T-cell (primary cell): ENCODE results near the gene ZNF3. TPM values are rescaled to one million over a fixed set of nuclear protein-coding genes. Genes with fewer than 3 reads are reported as not detected.
A peak's percentile ranks its signal among the peaks of the same experiment; 100 is the strongest.

Source experiments
- ATAC-seq, 4 experiments: fragments of 200-7000 bp in 3 of 4; fragments of 150-1000 bp in 1 of 4; cut with Tn5 transposase; replicated peaks in 1 of 4; 1 replicate in 3 of 4; 2 replicates in 1 of 4; pipeline ENCODE4 v1.10.0; 2021; ENCODE audit warnings: moderate library complexity in 3 of 4, mild to moderate bottlenecking in 2 of 4, moderate number of reproducible peaks in 1 of 4
- CTCF ChIA-PET, 2 donors: fragments of 300-600 bp; sonication (Branson Sonifier 250); formaldehyde crosslinking; loops; one replicate each; lab custom pipeline; 2022; ENCODE audit warnings: antibody characterized with exemption in 2 of 2; lab: Charles Lee
- POLR2A ChIA-PET, 2 donors: fragments of 300-600 bp; sonication (Branson Sonifier 250); formaldehyde crosslinking; loops; one replicate each; lab custom pipeline; 2022; ENCODE audit warnings: antibody characterized with exemption in 2 of 2; lab: Charles Lee
- DNase-seq, 35 experiments: peaks; one replicate each; pipeline versions ENCODE4 v3.0.0 to v3.0.0-alpha.2; 2013 to 2023
- H3K27ac ChIP-seq: one replicate; pipeline ENCODE4 v1.5.1; 2013; ENCODE audit warnings: low read length
- H3K27me3 ChIP-seq, 2 experiments: replicated peaks in 1 of 2; 1 replicate in 1 of 2; 2 replicates in 1 of 2; pipeline versions ENCODE4 v1.6.1 to v1.7.0; 2013; ENCODE audit warnings: low read length in 1 of 2, mixed read lengths in 1 of 2; ENCODE audit not compliant: control insufficient read depth in 2 of 2, insufficient read depth in 2 of 2; ENCODE audit errors: extremely low read depth in 1 of 2
- H3K36me3 ChIP-seq, 2 donors: 1 replicate in 1 of 2; 2 replicates in 1 of 2; pipeline versions ENCODE4 v1.6.1 to v1.7.0; 2013; ENCODE audit warnings: low read length in 1 of 2; ENCODE audit not compliant: control insufficient read depth in 2 of 2, insufficient read depth in 1 of 2; ENCODE audit errors: extremely low read depth in 1 of 2
- H3K4me1 ChIP-seq, 2 experiments: 1 replicate in 1 of 2; 2 replicates in 1 of 2; pipeline versions ENCODE4 v1.6.1 to v1.7.0; 2013; ENCODE audit warnings: low read length in 2 of 2, mixed read lengths in 1 of 2; ENCODE audit not compliant: insufficient read depth in 2 of 2, control insufficient read depth in 1 of 2; ENCODE audit errors: extremely low read depth in 1 of 2
- H3K4me3 ChIP-seq, 2 donors: 1 replicate in 1 of 2; 2 replicates in 1 of 2; pipeline versions ENCODE4 v1.5.1 to v1.7.0; 2013; ENCODE audit warnings: mild to moderate bottlenecking in 2 of 2, low read length in 1 of 2, moderate library complexity in 1 of 2; ENCODE audit not compliant: control insufficient read depth in 1 of 2; ENCODE audit errors: extremely low read depth in 1 of 2
- H3K9me3 ChIP-seq: 2 replicates; pipeline ENCODE4 v1.7.0; 2013
- H3K27ac Mint-ChIP-seq, 2 donors: one replicate each; pipeline ENCODE4 v1.8.0; 2020 to 2021; ENCODE audit warnings: mild to moderate bottlenecking in 2 of 2, mixed read lengths in 2 of 2
- H3K27me3 Mint-ChIP-seq, 2 donors: one replicate each; pipeline ENCODE4 v1.8.0; 2021 to 2022; ENCODE audit warnings: mixed read lengths in 2 of 2
- H3K36me3 Mint-ChIP-seq: one replicate; pipeline ENCODE4 v1.8.0; 2021; ENCODE audit warnings: mixed read lengths
- H3K4me1 Mint-ChIP-seq, 3 donors: one replicate each; pipeline ENCODE4 v1.8.0; 2020 to 2022; ENCODE audit warnings: mixed read lengths in 3 of 3, mild to moderate bottlenecking in 1 of 3
- H3K4me3 Mint-ChIP-seq, 3 donors: one replicate each; pipeline ENCODE4 v1.8.0; 2020 to 2022; ENCODE audit warnings: mild to moderate bottlenecking in 3 of 3, mixed read lengths in 3 of 3, moderate library complexity in 3 of 3
- H3K9me3 Mint-ChIP-seq, 3 donors: one replicate each; pipeline ENCODE4 v1.8.0; 2020 to 2022; ENCODE audit warnings: mixed read lengths in 3 of 3
- WGBS: methylation state at CpG from one replicate; pipeline ENCODE4 v1.1.5; 2013; ENCODE audit warnings: missing lambda C conversion rate; ENCODE audit not compliant: insufficient coverage; 5-methylcytosine and 5-hydroxymethylcytosine counted together
- total RNA-seq, 35 experiments: library from RNA in 6 of 35; stranded (reverse) in 6 of 35; fragments of 120-200 nt in 1 of 35; gene quantifications; one replicate each; pipeline versions ENCODE4 v1.2.1 to v1.2.4 and lab custom pipeline; 2013 to 2026

ZNF3 gene
- total RNA-seq, 5 donors from 2014 or later (not counting 1 experiment from before 2014, with no cell fraction given): 31.7 to 39.2 (median 35.4) TPM

DNA sequence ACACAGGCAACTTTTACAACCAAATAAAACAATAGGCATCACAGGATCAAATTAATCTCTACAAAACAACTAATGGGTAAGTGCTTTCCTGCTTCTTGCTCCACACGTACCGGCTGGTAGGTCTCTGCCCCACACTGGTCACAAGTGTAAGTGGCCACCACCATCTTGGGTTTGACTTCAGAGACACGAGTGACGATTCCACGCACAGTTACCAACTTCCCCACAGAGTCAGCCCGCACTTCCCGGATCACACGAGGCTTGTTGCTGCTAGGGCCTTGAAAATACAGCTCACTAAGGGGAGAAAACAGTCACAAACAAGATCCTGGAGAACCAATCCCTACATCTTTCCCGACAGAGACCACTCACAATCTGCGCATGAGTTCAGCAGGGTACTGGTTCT lies 17.4 kb upstream of the ZNF3 start:
- ATAC-seq (no peak), DNase-seq (no peak)
- Histone ChIP-seq H3K27ac (peak overlapping the region; percentile 66), H3K36me3 (peaks cover 23 to 55% of the 10 kb centered on the region in 2 donors), H3K4me3 (no peak overlapping the region), H3K9me3 (no peaks in the 10 kb centered on the region), H3K27me3 (no peaks in the 10 kb centered on the region), H3K4me1 (peaks cover 9 to 38% of the 10 kb centered on the region in 2 experiments)
- H3K4me3 Mint-ChIP-seq: peak overlapping the region; percentile 91 to 96 (median 92)
- ChIA-PET POLR2A (interaction anchor here in 1 of 2 donors (0.6 kb wide), 1 partner anchor 272 kb away, joined by 4 read pairs; no protein-coding TSS in a partner anchor), CTCF (interaction anchor here (0.6 to 0.9 kb wide), 2 partner anchors 111 to 119 kb away, joined by 5 to 12 read pairs; no protein-coding TSS in a partner anchor)
- no peaks in the 10 kb centered on the region for H3K27me3 Mint-ChIP-seq
- WGBS: 96% methylated on average over 7 of the region's 10 CpGs
- peaks cover 45 to 49% (median 45%) of the 10 kb centered on the region in 3 donors for H3K4me1 Mint-ChIP-seq
- no peaks in the 10 kb centered on the region for H3K9me3 Mint-ChIP-seq
- peaks cover 45% of the 10 kb centered on the region for H3K36me3 Mint-ChIP-seq
- H3K27ac Mint-ChIP-seq: peak overlapping the region; percentile 94 to 96

DNA sequence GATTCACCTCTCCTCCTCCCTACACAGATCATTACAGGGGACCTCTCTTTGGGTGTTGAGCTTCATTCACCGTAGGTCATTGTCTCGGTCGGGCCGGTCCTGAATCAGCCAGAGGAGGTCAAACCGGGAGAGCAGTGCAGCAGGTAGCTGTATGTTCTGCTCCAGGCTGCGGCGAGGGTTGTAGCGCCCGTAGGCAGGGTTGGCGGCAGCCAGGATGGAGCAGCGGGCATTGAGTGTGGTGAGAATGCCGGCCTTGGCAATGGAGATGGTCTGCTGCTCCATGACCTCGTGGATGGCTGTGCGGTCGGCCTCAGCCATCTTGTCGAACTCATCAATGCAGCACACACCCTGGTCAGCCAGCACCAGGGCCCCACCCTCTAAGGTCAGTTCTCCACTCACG lies 14.2 kb upstream of the ZNF3 start:
- Histone ChIP-seq H3K4me1 (peaks cover 9 to 21% of the 10 kb centered on the region in 2 experiments), H3K27me3 (no peaks in the 10 kb centered on the region), H3K36me3 (peaks cover 45 to 87% of the 10 kb centered on the region in 2 donors), H3K27ac (no peak overlapping the region), H3K4me3 (no peak overlapping the region), H3K9me3 (no peaks in the 10 kb centered on the region)
- Mint-ChIP-seq H3K4me3 (no peak overlapping the region), H3K4me1 (peaks cover 38 to 45% (median 40%) of the 10 kb centered on the region in 3 donors), H3K27ac (peak overlapping the region in 1 of 2 donors; percentile 6), H3K36me3 (peaks cover 73% of the 10 kb centered on the region), H3K9me3 (no peaks in the 10 kb centered on the region), H3K27me3 (no peaks in the 10 kb centered on the region)
- DNase-seq (no peak), ATAC-seq (no peak)
- POLR2A ChIA-PET: no interaction called here
- WGBS: 95% methylated on average over 16 of the region's 17 CpGs
- CTCF ChIA-PET: no interaction called here

DNA sequence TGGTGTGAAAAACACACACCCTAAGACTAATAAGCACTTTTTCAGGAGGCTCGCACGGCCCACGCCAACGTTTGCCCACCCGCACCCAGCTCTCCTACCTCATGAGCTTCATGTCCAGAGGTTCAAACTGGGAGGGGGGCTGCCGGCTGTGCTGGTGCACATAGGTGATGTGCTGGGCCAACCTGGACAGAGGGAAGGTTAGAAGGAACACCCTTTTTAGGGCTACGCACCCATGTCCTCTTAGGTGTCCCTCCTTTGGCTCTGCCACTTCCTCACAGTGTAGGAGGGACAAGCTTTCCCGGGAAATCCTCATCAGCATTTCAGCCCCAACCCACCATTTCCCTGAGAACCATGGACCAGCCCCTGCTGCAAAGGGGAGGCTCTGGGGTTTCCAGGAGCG lies 13.8 kb upstream of the ZNF3 start:
- Mint-ChIP-seq H3K4me1 (peaks cover 39 to 47% (median 43%) of the 10 kb centered on the region in 3 donors), H3K9me3 (no peaks in the 10 kb centered on the region), H3K27me3 (no peaks in the 10 kb centered on the region), H3K27ac (peak overlapping the region in 1 of 2 donors; percentile 39), H3K36me3 (peaks cover 77% of the 10 kb centered on the region), H3K4me3 (no peak overlapping the region)
- POLR2A ChIA-PET: no interaction called here
- CTCF ChIA-PET: no interaction called here
- ATAC-seq: no peak
- H3K4me3 ChIP-seq: no peak overlapping the region
- H3K9me3 ChIP-seq: no peaks in the 10 kb centered on the region
- no peak overlapping the region for H3K27ac ChIP-seq
- H3K27me3 ChIP-seq: no peaks in the 10 kb centered on the region
- 100% methylated on average over 2 of the region's 9 CpGs for WGBS
- DNase-seq: no peak
- peaks cover 45 to 91% of the 10 kb centered on the region in 2 donors for H3K36me3 ChIP-seq
- H3K4me1 ChIP-seq: peaks cover 9 to 21% of the 10 kb centered on the region in 2 experiments

DNA sequence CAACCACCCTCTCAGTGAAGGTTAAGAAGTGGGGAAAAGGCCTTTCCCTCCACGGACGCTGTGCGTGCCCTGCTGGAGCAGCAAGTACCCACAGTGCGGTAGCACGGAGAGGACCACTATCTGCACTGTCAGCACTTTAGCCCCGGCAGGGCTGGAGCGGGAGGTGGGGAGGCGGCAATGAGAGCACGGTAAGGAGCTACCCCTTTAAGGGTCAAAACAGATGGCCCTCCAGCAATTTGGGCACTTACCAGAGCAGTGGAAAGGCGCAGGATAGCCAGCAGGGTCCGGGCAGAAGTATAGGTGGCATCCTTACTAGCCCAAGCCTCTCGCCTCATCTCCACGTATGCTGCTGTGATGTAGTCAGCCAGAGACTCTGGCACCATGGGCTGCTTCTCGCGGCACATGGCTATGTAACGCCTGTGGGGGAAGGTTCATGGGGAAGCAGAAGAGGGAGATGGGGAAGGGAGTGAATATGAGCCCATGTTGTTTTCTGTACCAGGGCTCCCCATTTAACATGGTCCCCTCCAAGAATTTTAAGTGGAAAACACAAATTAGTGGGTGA lies 12.5 kb upstream of the ZNF3 start:
- H3K4me1 ChIP-seq: peaks cover 4 to 16% of the 10 kb centered on the region in 2 experiments
- DNase-seq (no peak), ATAC-seq (no peak)
- H3K27me3 ChIP-seq: no peaks in the 10 kb centered on the region
- no peak overlapping the region for H3K4me3 Mint-ChIP-seq
- POLR2A ChIA-PET: no interaction called here
- peaks cover 70% of the 10 kb centered on the region for H3K36me3 Mint-ChIP-seq
- peak overlapping the region in 1 of 2 donors; percentile 6 for H3K27ac Mint-ChIP-seq
- peaks cover 45 to 87% of the 10 kb centered on the region in 2 donors for H3K36me3 ChIP-seq
- H3K9me3 ChIP-seq: no peaks in the 10 kb centered on the region
- H3K9me3 Mint-ChIP-seq: no peaks in the 10 kb centered on the region
- peaks cover 39 to 42% (median 40%) of the 10 kb centered on the region in 3 donors for H3K4me1 Mint-ChIP-seq
- WGBS: 95% methylated on average over 15 of the region's 16 CpGs
- no peak overlapping the region for H3K4me3 ChIP-seq
- CTCF ChIA-PET: interaction anchor here in 1 of 2 donors (0.8 kb wide), 1 partner anchor 12 kb away, joined by 3 read pairs; no protein-coding TSS in a partner anchor
- H3K27ac ChIP-seq: no peak overlapping the region
- H3K27me3 Mint-ChIP-seq: no peaks in the 10 kb centered on the region

DNA sequence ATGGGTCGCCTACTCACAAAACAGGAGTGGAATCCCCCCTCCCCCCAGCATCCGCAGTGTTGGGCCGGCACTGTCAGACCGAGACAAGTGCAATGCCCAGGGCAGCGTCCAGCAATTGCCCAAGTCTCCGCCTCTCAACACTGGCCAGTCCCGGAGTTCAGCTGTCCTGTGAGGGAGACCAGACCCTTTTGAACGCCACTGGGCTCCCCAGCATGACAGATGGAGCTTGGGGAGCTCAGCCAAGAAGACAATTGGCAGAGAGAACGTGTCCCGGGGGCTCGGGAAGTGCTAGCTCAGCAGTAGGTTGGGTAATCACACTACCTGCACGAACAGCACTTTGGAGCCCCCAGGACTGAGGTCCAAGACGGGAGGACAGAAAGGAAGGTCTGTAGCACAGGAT lies 12.0 kb upstream of the ZNF3 start:
- POLR2A ChIA-PET: no interaction called here
- Mint-ChIP-seq H3K27ac (peak overlapping the region in 1 of 2 donors; percentile 6), H3K4me1 (peaks cover 34 to 38% (median 35%) of the 10 kb centered on the region in 3 donors), H3K9me3 (no peaks in the 10 kb centered on the region), H3K4me3 (no peak overlapping the region), H3K27me3 (no peaks in the 10 kb centered on the region), H3K36me3 (peaks cover 65% of the 10 kb centered on the region)
- DNase-seq (no peak), ATAC-seq (no peak)
- H3K27ac ChIP-seq: no peak overlapping the region
- CTCF ChIA-PET: no interaction called here
- H3K4me1 ChIP-seq: peaks cover 3 to 13% of the 10 kb centered on the region in 2 experiments
- no peaks in the 10 kb centered on the region for H3K9me3 ChIP-seq
- H3K27me3 ChIP-seq: no peaks in the 10 kb centered on the region
- H3K4me3 ChIP-seq: no peak overlapping the region
- H3K36me3 ChIP-seq: peaks cover 44 to 82% of the 10 kb centered on the region in 2 donors
- 85% methylated on average over 11 of the region's 13 CpGs for WGBS

DNA sequence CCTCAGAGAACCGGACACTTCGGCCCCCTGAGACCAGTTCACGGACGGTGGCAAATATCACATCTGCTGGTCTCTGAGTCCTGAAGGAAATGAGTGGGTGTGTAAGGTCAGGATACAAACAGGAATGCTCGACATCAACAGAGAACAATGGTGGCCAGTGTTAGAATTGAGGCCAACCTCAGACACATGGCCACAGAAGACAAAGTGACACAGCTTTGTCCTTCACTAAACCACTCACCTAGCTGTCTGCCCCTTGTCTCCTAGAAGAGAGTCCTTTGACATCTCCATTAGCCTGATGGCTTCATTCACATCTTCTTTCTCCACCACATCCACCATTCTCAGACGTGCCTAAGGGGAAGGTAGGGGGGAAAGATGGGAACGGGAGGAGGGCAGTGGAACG lies 11.5 kb upstream of the ZNF3 start:
- peaks cover 40 to 77% of the 10 kb centered on the region in 2 donors for H3K36me3 ChIP-seq
- Mint-ChIP-seq H3K36me3 (peaks cover 60% of the 10 kb centered on the region), H3K9me3 (no peaks in the 10 kb centered on the region), H3K27me3 (no peaks in the 10 kb centered on the region), H3K27ac (no peak overlapping the region), H3K4me1 (peaks cover 30 to 39% (median 35%) of the 10 kb centered on the region in 3 donors), H3K4me3 (no peak overlapping the region)
- ATAC-seq (no peak), DNase-seq (no peak)
- POLR2A ChIA-PET: no interaction called here
- no peaks in the 10 kb centered on the region for H3K9me3 ChIP-seq
- peaks cover 5 to 13% of the 10 kb centered on the region in 2 experiments for H3K4me1 ChIP-seq
- 60% methylated on average over 1 of the region's 8 CpGs for WGBS
- no peak overlapping the region for H3K4me3 ChIP-seq
- CTCF ChIA-PET: interaction anchor here in 1 of 2 donors (1.3 kb wide), 1 partner anchor 10 kb away, joined by 4 read pairs; no protein-coding TSS in a partner anchor
- H3K27me3 ChIP-seq: no peaks in the 10 kb centered on the region
- no peak overlapping the region for H3K27ac ChIP-seq
